A673 (cell line): Measurements from ENCODE around the gene MACROD1.

Experiments used
- CTCF ChIP-seq: fragments of 300-800, 200-600 bp; sonication (generic); conservative IDR thresholded peaks from 2 replicates; pipeline ENCODE4 v1.5.1; 2017; ENCODE audit warnings: low read depth, mild to moderate bottlenecking, antibody characterized with exemption, low read length, moderate library complexity, mixed read lengths
- EZH2 ChIP-seq: fragments of 200-600 bp; sonication (generic); IDR thresholded peaks from 2 replicates; pipeline ENCODE4 v1.6.1; 2017; ENCODE audit warnings: borderline replicate concordance, low read depth, mild to moderate bottlenecking, mixed read lengths, antibody characterized with exemption, low read length; ENCODE audit not compliant: poor library complexity, severe bottlenecking

GRCh38 chr11:64173616-64174355 is 7.9 kb upstream of the MACROD1 start:
- no peak for TF ChIP-seq CTCF
- no peak for TF ChIP-seq EZH2
